Measurements from ENCODE around the gene GOLGA6L7.
"Not testable (repeated sequence)": the region's sequence is repeated elsewhere in the genome, so short reads cannot be mapped to it uniquely, and the experiment has no call there.

GOLGA6L7 gene

DNA sequence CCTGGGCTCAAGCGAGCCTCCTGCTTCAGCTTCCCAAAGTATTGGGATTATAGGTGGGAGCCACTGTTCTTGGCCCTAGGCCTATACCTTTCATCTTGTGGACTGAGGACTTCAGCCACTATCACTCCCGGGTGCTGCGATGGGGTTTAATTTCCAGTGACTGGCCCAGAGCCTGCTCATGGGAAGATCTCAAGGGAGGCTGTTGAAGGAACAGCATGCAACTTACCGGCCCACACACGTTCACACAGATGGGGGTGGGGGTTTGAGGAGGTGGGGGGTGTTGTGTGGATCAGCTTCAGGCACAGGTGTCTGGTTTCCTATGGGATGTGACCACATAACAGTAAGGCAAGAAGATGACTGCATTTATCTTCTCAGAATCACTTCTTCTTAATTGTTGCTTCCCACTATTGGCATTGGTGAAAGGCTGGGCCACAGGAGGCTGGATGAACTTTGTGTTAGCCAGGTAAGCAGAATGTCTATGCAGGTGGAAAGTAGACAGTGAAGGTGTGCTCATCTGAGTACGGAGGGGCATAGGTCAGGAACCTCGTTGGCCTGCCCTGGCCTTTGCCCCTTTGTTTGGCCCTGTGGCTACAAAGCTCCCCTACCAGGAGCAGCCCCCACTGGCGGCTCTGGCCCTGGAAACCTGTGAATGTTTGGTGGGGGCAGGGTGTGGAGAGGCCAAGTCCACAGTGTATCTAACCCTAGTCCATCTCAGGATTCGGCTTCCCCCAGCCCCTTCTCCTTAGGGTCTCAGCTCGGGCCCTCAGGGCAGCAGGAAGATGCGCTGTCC, 35.9 kb upstream of the GOLGA6L7 start:
- DNase-seq (ENCODE audit: low spot score): no peak

DNA sequence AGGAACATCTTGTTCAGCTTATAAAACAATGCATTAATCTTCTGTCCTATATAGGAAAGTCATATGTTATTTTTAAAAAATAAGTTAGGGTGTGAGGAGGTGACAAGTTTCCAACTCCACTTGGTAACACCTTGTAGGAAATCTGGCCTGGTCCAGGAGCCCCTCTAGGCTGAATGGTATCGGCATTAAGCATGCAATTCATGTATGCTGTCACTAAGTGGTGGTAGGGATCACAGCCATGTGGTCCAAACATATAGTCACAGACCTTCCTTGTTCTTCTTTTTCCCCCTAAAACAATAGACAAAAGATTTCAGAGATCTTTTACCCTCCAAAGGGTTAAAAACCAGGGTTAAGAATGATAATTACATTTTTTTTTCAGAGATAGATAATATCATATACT, 33.2 kb upstream of the GOLGA6L7 start:
- DNase-seq (ENCODE audit: low spot score): no peak

DNA sequence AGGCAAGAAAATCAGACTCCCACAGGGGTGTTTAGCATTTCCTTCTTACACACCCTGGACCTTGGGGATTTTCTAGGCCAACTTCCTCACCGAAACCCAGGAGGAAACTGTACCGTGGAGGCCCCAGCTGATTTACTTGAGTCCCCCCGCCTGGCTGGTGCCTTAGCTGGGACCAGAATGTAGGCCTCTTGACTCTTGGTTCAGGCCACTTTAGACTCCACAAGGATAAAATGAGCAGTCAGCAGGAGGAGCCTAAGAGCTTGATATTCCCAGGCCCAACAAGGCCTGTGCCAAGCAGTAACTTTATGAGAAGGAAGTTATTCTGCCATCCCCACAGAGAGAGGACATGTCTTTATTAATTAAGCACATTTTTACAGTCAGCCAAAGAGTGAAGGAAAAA, 32.7 kb upstream of the GOLGA6L7 start:
- no peak for DNase-seq (ENCODE audit: low spot score)

DNA sequence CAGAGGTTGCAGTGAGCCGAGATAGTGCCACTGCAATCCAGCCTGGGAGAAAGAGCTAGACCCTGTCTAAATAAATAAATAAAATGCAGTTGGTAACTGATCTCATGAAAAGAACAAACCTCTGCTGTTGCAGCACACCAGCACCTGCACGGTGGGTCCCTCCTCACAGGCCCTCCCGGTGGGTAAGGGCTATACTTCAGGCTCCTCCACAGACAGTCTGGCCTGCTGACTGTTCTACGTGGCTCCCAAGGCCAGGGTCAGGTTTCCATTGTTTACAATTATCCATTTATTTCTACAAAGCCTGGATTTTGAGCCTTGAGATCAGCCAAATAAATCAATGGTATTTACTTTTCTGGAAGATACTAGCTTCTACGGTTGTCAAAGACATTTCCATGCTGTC, 32.2 kb upstream of the GOLGA6L7 start:
- no peak for DNase-seq (ENCODE audit: low spot score)

DNA sequence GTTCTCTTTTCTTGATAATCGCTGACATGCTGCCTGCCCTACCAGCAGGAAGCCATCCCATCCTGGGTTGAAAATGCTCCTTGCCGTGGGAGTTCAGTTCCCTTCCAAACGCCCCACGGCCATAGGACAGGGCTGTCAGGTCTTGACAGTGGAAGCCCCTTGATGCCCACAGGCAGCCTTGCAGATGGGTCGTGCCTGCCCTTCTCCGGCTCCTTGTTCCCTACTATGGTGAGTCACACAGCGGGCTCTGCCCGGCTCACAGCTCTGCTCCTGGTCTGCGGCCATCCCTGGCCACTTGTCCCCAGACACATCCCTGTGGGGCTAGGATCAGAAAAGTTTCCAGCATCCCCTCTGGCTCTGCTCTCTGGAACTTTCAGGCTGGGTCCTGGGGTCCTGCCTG, 31.1 kb upstream of the GOLGA6L7 start:
- DNase-seq (ENCODE audit: low spot score): no peak

DNA sequence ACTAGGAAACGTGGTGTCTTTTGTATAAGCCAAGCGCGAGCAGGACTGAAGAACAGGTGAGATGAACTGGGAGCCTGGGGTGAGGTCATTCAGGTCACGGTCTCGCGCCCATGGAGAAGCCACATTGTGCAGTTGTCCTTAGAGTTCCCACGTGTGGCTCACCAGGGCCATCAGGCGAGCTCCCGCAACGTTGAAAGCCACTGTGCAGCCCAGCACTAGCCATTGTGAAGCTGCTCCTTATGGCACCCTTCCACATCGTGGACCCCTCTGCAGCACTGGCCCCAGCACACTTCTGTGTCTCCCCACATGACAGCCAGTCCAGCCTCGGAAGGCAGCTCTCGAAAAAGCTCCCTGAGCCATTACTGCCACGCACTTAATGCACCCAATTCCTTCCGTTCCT, 29.8 kb upstream of the GOLGA6L7 start:
- no peak for DNase-seq (ENCODE audit: low spot score)

DNA sequence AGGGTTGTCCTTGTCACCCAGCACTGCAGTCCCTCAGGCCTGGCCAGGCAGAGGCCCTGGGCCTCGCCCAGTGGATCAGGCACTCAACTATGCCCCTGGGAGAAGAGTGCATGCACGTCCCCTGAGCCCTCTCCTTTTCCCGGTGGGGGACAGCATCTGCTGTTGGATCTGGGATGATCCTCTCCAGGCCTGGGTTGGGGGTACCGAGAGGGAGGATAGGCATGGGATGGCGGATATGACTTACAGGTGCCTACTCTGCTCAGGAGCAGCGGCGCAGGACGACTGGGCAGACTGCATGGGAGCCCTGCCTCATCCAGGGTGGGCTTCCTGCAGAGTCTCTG, 28.4 kb upstream of the GOLGA6L7 start:
- no peak for DNase-seq (ENCODE audit: low spot score)

DNA sequence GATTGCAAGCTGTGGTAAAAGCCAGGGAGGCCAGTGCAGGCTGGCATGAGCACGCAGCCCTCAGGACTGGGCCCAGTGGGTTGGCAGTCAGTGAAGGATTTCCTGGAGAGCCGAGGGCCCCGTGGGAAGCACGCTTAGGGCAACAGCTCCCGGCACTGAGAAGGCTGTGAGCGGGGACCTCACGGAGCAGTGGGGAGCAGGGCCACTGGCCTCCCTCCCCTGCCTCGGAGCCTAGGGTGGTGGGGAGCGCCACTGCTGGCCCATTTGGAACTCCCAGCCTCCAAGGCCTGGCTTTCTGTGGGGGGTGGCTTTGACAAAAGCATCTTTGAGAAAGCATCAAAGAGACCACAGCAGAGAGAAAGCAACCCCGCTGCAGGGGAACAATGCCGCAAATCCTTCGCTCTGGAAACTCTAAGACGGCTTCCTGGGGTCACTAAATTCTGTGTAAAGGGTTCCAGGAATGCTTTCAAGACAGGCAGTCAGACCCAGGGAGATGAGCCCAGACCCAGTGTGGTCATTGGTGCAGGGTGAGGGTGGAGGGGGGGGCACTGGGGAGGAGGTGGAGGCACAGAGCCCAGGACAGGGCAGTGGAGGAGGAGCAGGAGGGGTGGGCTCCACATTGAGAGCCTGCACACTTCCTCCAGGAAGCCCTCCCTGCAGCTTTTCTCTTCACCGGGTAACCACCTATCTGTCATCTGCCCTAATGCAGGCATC, 27.8 kb upstream of the GOLGA6L7 start:
- DNase-seq (ENCODE audit: low spot score): no peak

DNA sequence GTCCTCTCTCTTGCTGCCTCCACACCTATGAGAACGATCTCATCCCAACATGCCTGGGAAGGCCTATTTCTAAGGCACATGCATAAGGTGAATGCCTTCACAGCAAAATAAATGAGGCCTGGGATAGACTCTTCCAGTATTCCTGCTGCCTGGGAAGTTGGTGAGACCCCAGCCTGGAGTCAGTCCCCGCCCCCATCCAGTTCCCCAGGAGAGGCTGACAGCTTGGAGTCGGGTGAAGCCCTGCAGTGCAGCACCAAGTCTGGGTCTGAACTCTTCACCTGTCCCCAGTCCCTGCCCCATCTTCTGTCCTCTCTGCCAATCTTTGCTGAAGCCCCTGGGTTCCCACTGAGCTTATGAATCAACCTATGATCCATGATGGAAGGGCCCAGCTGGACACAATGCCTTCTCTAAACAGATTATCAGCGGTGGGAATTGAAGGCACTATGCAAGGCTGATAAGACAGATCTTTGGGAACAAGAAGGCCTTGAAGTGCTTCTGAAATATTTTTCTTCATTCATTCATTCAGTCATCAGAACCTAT, 27.1 kb upstream of the GOLGA6L7 start:
- DNase-seq (ENCODE audit: low spot score): no peak

DNA sequence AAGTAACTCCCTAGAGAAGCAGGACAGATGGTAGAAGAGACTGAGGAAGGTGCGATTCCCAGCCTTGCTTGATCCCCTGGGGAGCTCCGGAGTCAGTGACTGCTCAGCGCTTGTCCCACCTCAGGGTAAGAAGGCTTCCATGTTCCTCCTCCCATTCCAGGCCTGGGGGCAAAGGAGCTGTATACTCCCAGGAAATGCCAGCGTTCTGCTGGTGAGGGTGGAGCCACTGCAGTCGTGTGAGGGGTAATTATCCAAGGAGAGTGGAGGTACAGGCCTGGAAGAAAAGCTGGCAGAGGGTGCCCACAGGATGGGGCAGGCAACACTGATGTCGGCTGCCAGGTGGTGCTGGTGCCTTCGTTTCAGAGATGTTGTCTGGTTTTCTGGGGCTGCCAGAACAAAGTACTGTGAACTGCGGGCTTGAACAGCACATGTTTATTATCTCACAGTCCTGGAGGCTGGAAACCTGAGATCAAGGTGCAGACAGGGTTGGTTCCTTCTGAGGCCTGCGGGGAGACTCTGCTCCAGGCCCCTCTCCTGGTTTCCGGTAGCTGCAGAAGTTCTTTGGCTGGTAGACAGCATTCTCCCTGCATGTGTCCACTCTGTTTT, 25.2 kb upstream of the GOLGA6L7 start:
- DNase-seq (ENCODE audit: low spot score): peak; percentile 77

DNA sequence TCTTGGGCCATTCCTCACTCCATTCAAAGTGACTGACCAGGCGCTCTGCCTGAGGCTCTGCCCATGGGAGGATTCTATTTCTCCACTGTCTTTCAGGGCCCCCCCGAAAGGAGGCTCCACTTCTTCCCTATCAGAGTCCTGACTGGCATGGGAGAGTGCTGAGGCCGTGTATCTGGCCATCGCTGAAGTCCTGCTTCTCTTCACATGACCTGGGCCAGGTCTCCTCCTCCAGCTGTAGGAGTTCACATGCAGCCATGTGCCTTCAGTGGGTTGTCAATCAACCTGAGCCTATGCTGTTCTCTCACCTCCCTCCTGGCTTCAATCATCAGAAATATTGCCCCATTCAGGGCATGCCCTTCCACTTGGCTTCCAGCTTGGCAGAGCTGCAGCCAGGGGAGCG, 24.6 kb upstream of the GOLGA6L7 start:
- no peak for DNase-seq (ENCODE audit: low spot score)

DNA sequence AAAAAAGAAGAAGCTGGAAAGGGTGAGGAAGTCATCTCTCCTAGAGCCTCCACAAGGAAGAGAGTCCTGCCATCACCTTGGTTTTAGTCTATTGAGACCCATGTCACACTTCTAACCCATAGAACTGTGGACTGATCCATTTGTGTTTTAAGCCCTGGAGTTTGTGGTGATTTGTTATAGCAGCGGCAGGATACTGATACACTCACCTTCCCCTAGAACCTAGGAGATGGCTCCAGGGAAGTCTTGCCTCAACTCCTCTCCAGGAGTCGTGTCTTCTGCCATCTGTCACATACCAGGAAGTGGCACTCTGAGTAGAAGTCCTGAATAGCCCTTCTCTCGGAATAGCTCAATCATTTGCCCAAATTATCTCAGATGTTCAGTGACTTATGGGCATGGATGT, 22.7 kb upstream of the GOLGA6L7 start:
- DNase-seq (ENCODE audit: low spot score): no peak

DNA sequence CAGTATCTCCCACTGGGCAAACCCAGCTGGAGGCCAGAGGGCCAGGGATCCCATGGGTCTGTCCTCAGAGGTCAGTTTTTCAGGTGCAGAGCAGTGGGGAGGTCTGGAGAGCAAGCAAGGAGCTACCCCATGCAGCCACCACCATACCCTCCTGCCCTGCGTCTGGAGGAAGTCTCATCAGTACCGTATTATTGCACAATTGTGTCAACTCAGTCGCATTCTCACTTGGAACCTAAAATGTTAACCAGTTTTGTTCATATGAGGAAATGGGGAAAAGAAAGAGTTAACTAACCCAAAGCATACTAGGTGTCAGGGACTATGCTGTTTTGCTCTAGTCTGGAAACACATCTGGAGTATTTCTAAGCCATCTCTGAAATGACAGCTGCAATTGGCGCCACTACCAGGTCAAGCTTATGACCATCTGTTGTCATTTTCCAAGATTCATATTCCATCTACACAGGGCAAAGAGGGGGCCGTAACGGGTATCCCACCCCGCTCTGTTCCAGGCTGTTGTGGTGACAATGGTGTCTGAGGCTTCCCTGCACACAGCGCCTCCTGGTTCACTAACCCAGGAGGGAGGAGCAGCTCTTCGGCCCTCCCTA, 20.4 kb upstream of the GOLGA6L7 start:
- no peak for DNase-seq (ENCODE audit: low spot score)

DNA sequence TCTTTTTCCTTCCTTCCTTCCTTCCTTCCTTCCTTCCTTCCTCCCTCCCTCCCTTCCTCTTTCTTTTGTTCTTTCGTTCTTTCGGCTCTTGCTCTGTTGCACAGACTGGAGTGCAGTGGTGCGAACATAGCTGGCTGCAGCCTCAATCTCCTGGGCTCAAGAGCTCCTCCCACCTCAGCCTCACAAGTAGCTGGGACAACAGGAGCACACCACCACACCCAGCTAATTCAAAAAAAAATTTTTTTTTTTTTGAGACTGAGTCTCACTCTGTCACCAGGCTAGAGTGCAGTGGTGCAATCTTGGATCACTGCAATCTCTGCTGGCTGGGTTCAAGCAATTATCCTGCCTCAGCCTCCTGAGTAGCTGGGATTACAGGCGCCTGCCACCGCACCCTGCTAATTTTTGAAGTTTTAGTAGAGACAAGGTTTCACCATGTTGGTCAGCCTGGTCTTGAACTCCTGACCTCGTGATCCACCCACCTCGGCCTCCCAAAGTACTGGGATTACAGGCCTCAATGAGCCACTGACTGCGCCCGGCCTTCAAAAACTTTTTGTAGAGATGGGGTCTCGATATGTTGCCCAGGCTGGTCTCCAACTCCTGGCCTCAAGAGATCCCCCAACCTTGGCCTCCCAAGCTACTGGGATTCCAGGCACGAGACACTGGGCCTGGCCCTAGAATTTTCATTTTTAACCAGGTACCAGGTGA, 13.3 kb upstream of the GOLGA6L7 start:
- DNase-seq (ENCODE audit: low spot score): not testable (repeated sequence)

DNA sequence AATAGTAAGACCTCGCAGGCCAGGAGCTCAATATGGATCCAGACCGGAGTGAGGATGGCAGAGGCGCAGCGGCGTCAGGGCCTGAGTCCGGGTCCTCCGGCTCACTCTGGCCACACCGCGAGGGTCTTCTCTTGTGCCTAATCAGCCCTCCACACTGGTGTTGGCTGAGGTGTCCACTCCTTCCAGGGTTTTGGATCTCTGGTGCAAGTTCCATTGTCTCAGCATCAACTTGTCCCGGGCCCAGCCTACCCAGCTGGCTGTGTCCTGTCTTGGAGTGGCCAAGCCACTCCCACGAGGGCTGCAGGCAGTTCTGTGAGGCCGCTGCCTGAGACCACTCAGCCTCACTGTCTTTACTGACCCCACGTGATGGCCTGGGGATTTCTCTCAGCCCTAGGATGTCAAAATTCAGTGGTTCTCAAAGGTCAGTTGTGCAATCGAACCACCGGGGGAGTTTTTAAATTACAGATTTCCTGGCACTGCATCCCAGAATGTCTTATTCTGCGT, 12.6 kb upstream of the GOLGA6L7 start:
- no peak for DNase-seq (ENCODE audit: low spot score)

DNA sequence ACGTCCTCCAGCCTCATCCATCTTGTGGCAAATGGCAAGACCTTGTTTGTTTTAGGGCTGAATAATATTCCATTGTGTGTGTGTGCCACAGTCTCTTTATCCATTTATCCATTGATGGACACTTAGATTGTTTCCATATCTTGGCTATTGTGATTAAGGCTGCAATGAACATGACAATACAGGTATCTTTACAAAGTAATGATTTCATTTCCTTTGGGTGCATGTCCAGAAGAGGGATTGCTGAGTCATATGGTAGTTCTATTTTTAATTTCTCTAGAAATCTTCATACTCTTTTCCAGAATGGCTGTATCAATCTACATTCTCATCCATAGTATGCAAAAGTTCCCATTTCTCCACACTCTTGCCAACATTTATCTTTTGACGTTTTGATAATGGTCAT, 6.1 kb upstream of the GOLGA6L7 start:
- DNase-seq (ENCODE audit: low spot score): not testable (repeated sequence)

DNA sequence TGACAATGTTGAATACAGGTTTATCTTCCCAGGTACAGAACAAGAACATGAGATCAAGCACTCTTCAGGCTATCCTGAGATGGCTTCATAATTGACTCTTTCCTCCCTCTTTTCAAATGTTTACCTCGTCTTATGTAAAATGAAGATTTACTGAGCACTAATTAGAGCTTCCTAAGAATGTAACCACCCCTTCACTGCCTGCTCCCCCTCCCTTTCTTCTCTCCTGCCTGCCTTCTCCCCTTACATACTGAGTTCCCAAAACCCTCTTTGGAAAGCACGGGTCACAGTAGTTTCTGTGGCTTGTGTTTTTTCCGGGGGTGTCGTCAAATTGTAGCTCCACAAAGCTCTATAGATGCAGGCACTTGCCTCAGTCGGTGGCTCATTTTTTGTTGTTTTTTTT, 5.2 kb upstream of the GOLGA6L7 start:
- not testable (repeated sequence) for DNase-seq (ENCODE audit: low spot score)

DNA sequence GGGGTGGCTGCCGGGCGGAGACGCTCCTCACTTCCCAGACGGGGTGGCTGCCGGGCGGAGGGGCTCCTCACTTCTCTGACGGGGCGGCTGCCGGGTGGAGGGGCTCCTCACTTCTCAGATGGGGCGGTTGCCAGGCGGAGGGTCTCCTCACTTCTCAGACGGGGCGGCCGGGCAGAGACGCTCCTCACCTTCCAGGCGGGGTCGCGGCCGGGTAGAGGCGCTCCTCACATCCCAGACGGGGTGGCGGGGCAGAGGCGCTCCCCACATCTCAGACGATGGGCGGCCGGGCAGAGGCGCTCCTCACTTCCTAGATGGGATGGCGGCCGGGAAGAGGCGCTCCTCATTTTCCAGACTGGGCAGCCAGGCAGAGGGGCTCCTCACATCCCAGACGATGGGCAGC, 1.3 kb upstream of the GOLGA6L7 start:
- not testable (repeated sequence) for DNase-seq (ENCODE audit: low spot score)

DNA sequence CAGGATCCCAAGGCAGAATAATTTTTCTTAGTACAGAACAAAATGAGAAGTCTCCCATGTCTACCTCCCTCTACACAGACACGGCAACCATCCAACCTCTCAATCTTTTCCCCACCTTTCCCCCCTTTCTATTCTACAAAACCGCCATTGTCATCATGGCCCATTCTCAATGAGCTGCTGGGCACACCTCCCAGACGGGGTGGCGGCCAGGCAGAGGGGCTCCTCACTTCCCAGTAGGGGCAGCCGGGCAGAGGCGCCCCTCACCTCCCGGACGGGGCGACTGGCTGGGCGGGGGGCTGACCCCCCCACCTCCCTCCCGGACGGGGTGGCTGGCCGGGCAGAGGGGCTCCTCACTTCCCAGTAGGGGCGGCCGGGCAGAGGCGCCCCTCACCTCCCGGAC, 827 bp upstream of the GOLGA6L7 start:
- DNase-seq (ENCODE audit: low spot score): not testable (repeated sequence)

DNA sequence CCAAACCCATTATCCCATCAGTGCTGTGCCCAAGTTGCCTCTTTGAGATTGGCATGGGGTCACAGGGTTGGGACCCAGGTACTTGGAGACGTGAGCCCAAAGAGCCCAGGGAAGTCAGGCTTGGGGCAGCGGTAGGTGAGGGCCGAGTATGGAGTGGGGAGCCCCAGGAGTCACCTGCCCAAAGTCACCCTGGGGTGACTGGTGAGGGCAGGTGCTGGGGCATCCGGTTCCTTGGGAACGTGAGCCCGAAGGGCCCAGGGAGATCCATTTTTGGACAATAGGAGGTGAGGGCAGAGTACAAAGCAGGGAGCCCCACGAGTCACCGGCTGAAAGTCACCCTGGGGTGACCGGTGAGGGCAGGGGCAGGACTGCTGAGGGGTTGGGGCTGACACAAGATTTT, 485 bp downstream of the GOLGA6L7 start:
- DNase-seq (ENCODE audit: low spot score): not testable (repeated sequence)

DNA sequence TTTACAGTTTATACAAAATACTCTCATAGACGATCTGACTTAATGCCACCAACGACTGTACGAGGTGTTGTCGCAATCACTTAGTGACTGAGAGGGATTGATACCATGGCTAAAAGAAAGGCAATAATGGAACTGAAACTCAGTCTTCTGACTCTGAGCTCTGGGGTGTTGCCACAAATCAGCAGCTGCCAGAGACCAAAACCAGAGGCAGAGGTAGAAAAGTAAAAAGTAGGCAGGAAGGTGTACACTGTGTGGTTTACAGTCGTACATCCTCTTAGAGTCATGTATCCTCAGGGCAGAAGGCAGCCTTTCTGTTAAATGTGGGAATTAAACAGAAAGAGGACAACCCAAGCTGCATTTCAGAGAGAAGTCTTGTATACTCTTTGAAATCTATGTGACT, 1.2 kb downstream of the GOLGA6L7 start:
- DNase-seq (ENCODE audit: low spot score): not testable (repeated sequence)

DNA sequence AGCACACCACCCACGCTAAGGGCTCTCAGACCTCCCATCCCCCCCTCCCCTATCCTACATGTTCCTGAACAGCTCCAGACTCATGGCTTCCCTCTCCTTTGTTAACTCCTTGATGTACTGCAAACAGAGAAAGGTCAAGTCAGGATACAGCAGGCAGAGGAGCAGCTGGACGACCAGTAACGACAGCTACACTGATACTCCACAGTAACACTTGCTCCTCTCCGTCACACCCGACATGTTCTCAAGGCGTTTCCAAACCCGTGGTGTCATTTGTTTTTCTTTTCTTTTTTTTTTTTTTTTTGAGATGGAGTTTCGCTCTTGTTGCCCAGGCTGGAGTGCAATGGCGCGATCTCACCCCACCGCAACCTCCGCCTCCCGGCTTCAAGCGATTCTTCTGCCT, 4.3 kb downstream of the GOLGA6L7 start:
- not testable (repeated sequence) for DNase-seq (ENCODE audit: low spot score)
